NB4 (cell line): ENCODE measurements around the gene GPR55.

Experiments
- CTCF ChIP-seq: IDR thresholded peaks from one replicate; pipeline ENCODE4 v1.5.1; 2012; ENCODE audit warnings: low read depth, low read length
- MAX ChIP-seq: IDR thresholded peaks from 2 replicates; pipeline ENCODE4 v1.6.1; 2011; ENCODE audit warnings: low read depth, low read length
- POLR2A ChIP-seq: IDR thresholded peaks from 2 replicates; pipeline ENCODE4 v1.6.1; 2011; ENCODE audit warnings: mild to moderate bottlenecking; ENCODE audit not compliant: insufficient read length; ENCODE audit errors: extremely low read depth

DNA sequence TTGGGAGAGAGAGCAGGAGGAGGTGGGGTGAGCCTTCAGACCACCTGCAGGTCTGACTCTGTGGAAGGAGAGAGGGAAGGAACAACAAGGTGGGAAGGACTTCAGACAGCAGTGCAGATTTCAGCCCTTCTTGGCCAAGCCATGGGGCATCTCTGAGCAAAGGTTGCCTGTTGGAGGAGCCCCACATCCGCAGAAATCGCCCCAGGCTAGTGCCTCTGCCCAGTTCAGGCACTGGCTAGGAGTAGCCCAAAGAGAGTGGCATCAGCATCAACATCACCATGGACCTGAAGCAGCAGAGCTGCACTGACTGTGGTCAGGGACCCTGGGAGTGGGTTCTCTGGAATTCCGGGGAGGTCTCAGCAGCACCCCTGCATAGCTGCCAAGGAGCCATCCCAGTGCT, 10.2 kb downstream of the GPR55 start:
- TF ChIP-seq CTCF (no peak), MAX (no peak), POLR2A (no peak)
